ENCODE results near the gene ITPR1. TPM values are rescaled to one million over a fixed set of nuclear protein-coding genes. Genes with fewer than 3 reads are reported as not detected.

ITPR1 gene
- total RNA-seq, 1 experiment from 2014 or later: 8.7 TPM

GRCh38 chr3:4503050-4503449, 9.9 kb downstream of the ITPR1 start:
- no TSS peak for BruUV-seq (replicated peaks)
- no peaks in the 10 kb centered on the region for H3K9me3 ChIP-seq (ENCODE audit: control insufficient read depth, insufficient read depth, low read depth, low read length)
- ATAC-seq (no peak), DNase-seq (ENCODE audit: low read depth, low spot score) (no peak)
- TF ChIP-seq POLR2AphosphoS5 (IDR thresholded peaks at IDR 0.05; ENCODE audit: low read depth, low read length): no peak
- TF ChIP-seq, protein P1, sequence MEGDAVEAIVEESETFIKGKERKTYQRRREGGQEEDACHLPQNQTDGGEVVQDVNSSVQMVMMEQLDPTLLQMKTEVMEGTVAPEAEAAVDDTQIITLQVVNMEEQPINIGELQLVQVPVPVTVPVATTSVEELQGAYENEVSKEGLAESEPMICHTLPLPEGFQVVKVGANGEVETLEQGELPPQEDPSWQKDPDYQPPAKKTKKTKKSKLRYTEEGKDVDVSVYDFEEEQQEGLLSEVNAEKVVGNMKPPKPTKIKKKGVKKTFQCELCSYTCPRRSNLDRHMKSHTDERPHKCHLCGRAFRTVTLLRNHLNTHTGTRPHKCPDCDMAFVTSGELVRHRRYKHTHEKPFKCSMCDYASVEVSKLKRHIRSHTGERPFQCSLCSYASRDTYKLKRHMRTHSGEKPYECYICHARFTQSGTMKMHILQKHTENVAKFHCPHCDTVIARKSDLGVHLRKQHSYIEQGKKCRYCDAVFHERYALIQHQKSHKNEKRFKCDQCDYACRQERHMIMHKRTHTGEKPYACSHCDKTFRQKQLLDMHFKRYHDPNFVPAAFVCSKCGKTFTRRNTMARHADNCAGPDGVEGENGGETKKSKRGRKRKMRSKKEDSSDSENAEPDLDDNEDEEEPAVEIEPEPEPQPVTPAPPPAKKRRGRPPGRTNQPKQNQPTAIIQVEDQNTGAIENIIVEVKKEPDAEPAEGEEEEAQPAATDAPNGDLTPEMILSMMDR (IDR thresholded peaks at IDR 0.05): no peak
- ChIA-PET CTCF (no interaction called here), POLR2A (no interaction called here)
- no peaks in the 10 kb centered on the region for H3K36me3 ChIP-seq (ENCODE audit: control insufficient read depth, insufficient read depth, low read length)
- no peaks in the 10 kb centered on the region for H3K27me3 ChIP-seq (ENCODE audit: control insufficient read depth, insufficient read depth, low read length)
- no peaks in the 10 kb centered on the region; the same call in 1 of the 2 replicates for H3K4me1 ChIP-seq (ENCODE audit: control insufficient read depth, insufficient read depth, low read length)
- H3K27ac ChIP-seq (ENCODE audit: low read length): no peak overlapping the region
- in situ Hi-C loops (cut with HindIII; ENCODE audit: low pct_unique_long_range_greater_than_20kb, low sequenced_read_pairs): no loop called here
- H3K4me3 ChIP-seq (ENCODE audit: low read depth in 2 of 2, low read length in 2 of 2): no peak overlapping the region
- intact Hi-C loops (cut with micrococcal nuclease; ENCODE audit: unreplicated experiment): no loop called here

GRCh38 chr3:4504340-4505261, 11.5 kb downstream of the ITPR1 start:
- no TSS peak for BruUV-seq (replicated peaks)
- H3K4me1 ChIP-seq (ENCODE audit: control insufficient read depth, insufficient read depth, low read length): no peaks in the 10 kb centered on the region
- CTCF ChIA-PET: no interaction called here
- ATAC-seq (no peak), DNase-seq (ENCODE audit: low read depth, low spot score) (no peak)
- POLR2A ChIA-PET: no interaction called here
- no peaks in the 10 kb centered on the region for H3K36me3 ChIP-seq (ENCODE audit: control insufficient read depth, insufficient read depth, low read length)
- H3K27ac ChIP-seq (ENCODE audit: low read length): no peak overlapping the region
- no peak for TF ChIP-seq REST (IDR thresholded peaks at IDR 0.05; ENCODE audit: insufficient read depth in 1 of 2, low read depth in 2 of 2, low read length in 1 of 2)
- no peak for TF ChIP-seq TCF7L2 (IDR thresholded peaks at IDR 0.05; ENCODE audit: low read depth, low read length)
- TF ChIP-seq POLR2AphosphoS5 (IDR thresholded peaks at IDR 0.05; ENCODE audit: low read depth, low read length): no peak
- TF ChIP-seq, protein P1 (IDR thresholded peaks at IDR 0.05): no peak
- no peak for TF ChIP-seq SIN3A (IDR thresholded peaks at IDR 0.05; ENCODE audit: borderline replicate concordance, insufficient read depth, low read depth, low read length)
- H3K4me3 ChIP-seq (ENCODE audit: low read depth in 2 of 2, low read length in 2 of 2): peak overlapping the region in 1 of 2 experiments; percentile 6; a peak in 1 of 4 replicates
- intact Hi-C loops (cut with micrococcal nuclease; ENCODE audit: unreplicated experiment): no loop called here
- no peaks in the 10 kb centered on the region for H3K9me3 ChIP-seq (ENCODE audit: control insufficient read depth, insufficient read depth, low read depth, low read length)
- H3K27me3 ChIP-seq (ENCODE audit: control insufficient read depth, insufficient read depth, low read length): no peaks in the 10 kb centered on the region
- in situ Hi-C loops (cut with HindIII; ENCODE audit: low pct_unique_long_range_greater_than_20kb, low sequenced_read_pairs): no loop called here

All from Panc1 (cell line).